Stimulated activated naive CD4-positive, alpha-beta T cell (primary cell): ENCODE results near the gene RASSF5.
"Not testable (repeated sequence)": the region's sequence is repeated elsewhere in the genome, so short reads cannot be mapped to it uniquely, and the experiment has no call there.

Experiments used
- DNase-seq, 6 experiments: peaks; one replicate each; lab custom pipeline; 2025; lab: John Stamatoyannopoulos, UW

Gene RASSF5

GRCh38 chr1:206569556-206569955, 62.2 kb downstream of the RASSF5 start:
- no peak for DNase-seq

- no peak for DNase-seq
Measured at GRCh38 chr1:206570529-206570928, 63.2 kb downstream of the RASSF5 start.

- DNase-seq = no peak
Measured at GRCh38 chr1:206572835-206573234, 65.5 kb downstream of the RASSF5 start.

- no peak for DNase-seq
Measured at GRCh38 chr1:206573319-206573718, 66.0 kb downstream of the RASSF5 start.

GRCh38 chr1:206573762-206574161, 66.4 kb downstream of the RASSF5 start:
- no peak for DNase-seq

- peak; percentile 18 to 81 (median 56) for DNase-seq
Measured at GRCh38 chr1:206575165-206575893, 68.0 kb downstream of the RASSF5 start.

GRCh38 chr1:206575894-206576737, 68.8 kb downstream of the RASSF5 start:
- DNase-seq = no peak

GRCh38 chr1:206577626-206578025, 70.3 kb downstream of the RASSF5 start:
- no peak for DNase-seq

GRCh38 chr1:206578068-206578977, 71.0 kb downstream of the RASSF5 start:
- DNase-seq = no peak

GRCh38 chr1:206578978-206579374, 71.6 kb downstream of the RASSF5 start:
- DNase-seq = no peak

GRCh38 chr1:206579747-206580437, 72.6 kb downstream of the RASSF5 start:
- peak; percentile 48 to 71 (median 62) for DNase-seq

GRCh38 chr1:206580438-206581113, 73.2 kb downstream of the RASSF5 start:
- no peak for DNase-seq

GRCh38 chr1:206581114-206581497, 73.8 kb downstream of the RASSF5 start:
- DNase-seq = not testable (repeated sequence)

- peak; percentile 24 to 68 (median 48) for DNase-seq
Measured at GRCh38 chr1:206581571-206581981, 74.2 kb downstream of the RASSF5 start.

GRCh38 chr1:206582537-206582936, 75.2 kb downstream of the RASSF5 start:
- no peak for DNase-seq

GRCh38 chr1:206582971-206583706, 75.8 kb downstream of the RASSF5 start:
- DNase-seq = peak in 2 of 6 experiments; percentile 39 to 46

- DNase-seq = peak; percentile 59 to 88 (median 80)
Measured at GRCh38 chr1:206583707-206584648, 76.6 kb downstream of the RASSF5 start.

GRCh38 chr1:206584683-206585082, 77.4 kb downstream of the RASSF5 start:
- no peak for DNase-seq
